NCI-H345 (cell line): Measurements from ENCODE around the gene S100A9.

Experiments
- DNase-seq: peaks from one replicate; lab custom pipeline; 2025; lab: John Stamatoyannopoulos, UW

The S100A9 gene

GRCh38 chr1:153361480-153362109 is 3.9 kb downstream of the S100A9 start:
- no peak for DNase-seq

- DNase-seq: no peak
These were observed 4.6 kb downstream of the S100A9 start for GRCh38 chr1:153362187-153362775.

GRCh38 chr1:153363641-153364040 is 6.0 kb downstream of the S100A9 start:
- DNase-seq: no peak

GRCh38 chr1:153364156-153364555 is 6.5 kb downstream of the S100A9 start:
- DNase-seq: no peak

GRCh38 chr1:153364766-153365666 is 7.4 kb downstream of the S100A9 start:
- DNase-seq: no peak

GRCh38 chr1:153365696-153366095 is 8.0 kb downstream of the S100A9 start:
- DNase-seq: no peak

GRCh38 chr1:153366261-153366660 is 8.6 kb downstream of the S100A9 start:
- DNase-seq: no peak

- no peak for DNase-seq
These were observed 9.4 kb downstream of the S100A9 start for GRCh38 chr1:153367090-153367489.

- DNase-seq: no peak
These were observed 10.8 kb downstream of the S100A9 start for GRCh38 chr1:153368495-153368894.

- DNase-seq: no peak
These were observed 12.5 kb downstream of the S100A9 start for GRCh38 chr1:153370146-153370545.

GRCh38 chr1:153371231-153371630 is 13.6 kb downstream of the S100A9 start:
- no peak for DNase-seq

GRCh38 chr1:153372571-153372970 is 14.9 kb downstream of the S100A9 start:
- no peak for DNase-seq

GRCh38 chr1:153374071-153374470 is 16.4 kb downstream of the S100A9 start:
- DNase-seq: no peak

- DNase-seq: no peak
These were observed 17.9 kb downstream of the S100A9 start, which contains the start of gene S100A12 for GRCh38 chr1:153375511-153375910. Gene S100A12, minus strand, starts transcription at chr1:153375621. Its CDS starts 1,029 bp downstream, at chr1:153374592.

- DNase-seq: no peak
These were observed 21.9 kb downstream of the S100A9 start for GRCh38 chr1:153379591-153379990.

- DNase-seq: no peak
These were observed 23.1 kb downstream of the S100A9 start for GRCh38 chr1:153380711-153381110.

- DNase-seq: no peak
These were observed 27.4 kb downstream of the S100A9 start for GRCh38 chr1:153384958-153385580.

GRCh38 chr1:153386500-153386901 is 28.8 kb downstream of the S100A9 start:
- DNase-seq: no peak

- DNase-seq: no peak
These were observed 29.3 kb downstream of the S100A9 start for GRCh38 chr1:153387001-153387400.

- DNase-seq: no peak
These were observed 30.1 kb downstream of the S100A9 start for GRCh38 chr1:153387785-153388184.

- DNase-seq: no peak
These were observed 31.7 kb downstream of the S100A9 start for GRCh38 chr1:153389401-153389800.
